ENCODE results near the gene PRR5L. TPM values are rescaled to one million over a fixed set of nuclear protein-coding genes. Genes with fewer than 3 reads are reported as not detected.

Gene PRR5L
- total and polyA plus RNA-seq, 3 experiments from 2014 or later: 28.4 to 43.0 (median 32.5) TPM

DNA sequence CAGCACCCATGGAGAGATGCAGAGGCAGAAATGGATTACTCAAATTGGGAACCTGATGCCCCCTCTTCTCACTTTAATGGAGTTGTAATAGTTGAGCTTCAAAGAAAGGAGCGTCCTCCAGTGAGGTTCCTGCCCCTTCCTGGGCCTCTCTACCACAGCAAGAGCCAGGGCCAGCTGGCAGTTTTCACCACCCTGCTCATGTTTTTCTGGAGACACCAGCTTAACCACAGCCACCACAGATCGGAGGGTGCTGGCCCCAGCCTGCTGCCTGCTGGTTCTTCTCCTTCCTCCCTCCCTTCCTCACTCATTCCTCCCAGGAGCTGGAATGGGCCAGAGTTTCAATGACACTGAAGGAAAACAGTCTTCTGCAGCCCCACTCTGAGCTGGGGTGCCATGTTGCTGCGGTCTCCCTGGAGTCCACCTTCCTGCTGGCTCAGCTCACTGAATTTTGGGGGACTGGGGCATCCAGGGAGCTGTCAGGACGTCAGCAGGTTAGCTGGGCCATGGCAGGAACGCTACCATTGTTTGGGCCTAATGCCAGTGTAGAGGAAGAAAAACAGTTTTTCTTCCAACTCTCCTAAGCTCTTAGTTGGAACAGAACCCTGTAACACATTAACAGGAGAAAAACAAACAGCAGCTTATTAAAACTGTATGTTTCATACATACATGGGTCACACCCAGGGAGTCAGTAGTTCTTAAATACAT lies 156.3 kb downstream of the PRR5L start:
- H3K4me1 Mint-ChIP-seq: peaks cover 59 to 65% (median 63%) of the 10 kb centered on the region in 3 donors
- Histone ChIP-seq H3K27me3 (ENCODE audit: insufficient read depth, low read length, poor library complexity, severe bottlenecking) (no peaks in the 10 kb centered on the region), H3K4me3 (ENCODE audit: low read length) (no peak overlapping the region), H3K9me3 (ENCODE audit: low read length) (no peaks in the 10 kb centered on the region), H3K36me3 (ENCODE audit: insufficient read depth, low read length) (peaks cover 6% of the 10 kb centered on the region), H3K27ac (ENCODE audit: low read depth, low read length) (no peak overlapping the region), H3K4me1 (ENCODE audit: insufficient read depth, low read length) (peaks cover 43% of the 10 kb centered on the region)
- POLR2A ChIA-PET: interaction anchor here (0.6 kb wide), 1 partner anchor 68 kb away, joined by 5 read pairs; no protein-coding TSS in a partner anchor
- peaks cover 21 to 89% (median 22%) of the 10 kb centered on the region in 3 donors for H3K36me3 Mint-ChIP-seq
- no peaks in the 10 kb centered on the region for H3K9me3 Mint-ChIP-seq
- peaks cover 0 to 1% of the 10 kb centered on the region in 2 donors for H3K27me3 Mint-ChIP-seq
- H3K27ac Mint-ChIP-seq: peak overlapping the region; percentile 2 to 94 (median 70)
- peak overlapping the region in 6 of 7 donors; percentile 49 to 67 (median 53) for H3K4me3 Mint-ChIP-seq
- CTCF ChIA-PET: interaction anchor here (0.8 to 1.7 kb wide), 9 partner anchors 12 to 100 kb away, joined by 3 to 8 read pairs (median 4); no protein-coding TSS in a partner anchor
- DNase-seq: peak in 1 of 5 donors; percentile 9

DNA sequence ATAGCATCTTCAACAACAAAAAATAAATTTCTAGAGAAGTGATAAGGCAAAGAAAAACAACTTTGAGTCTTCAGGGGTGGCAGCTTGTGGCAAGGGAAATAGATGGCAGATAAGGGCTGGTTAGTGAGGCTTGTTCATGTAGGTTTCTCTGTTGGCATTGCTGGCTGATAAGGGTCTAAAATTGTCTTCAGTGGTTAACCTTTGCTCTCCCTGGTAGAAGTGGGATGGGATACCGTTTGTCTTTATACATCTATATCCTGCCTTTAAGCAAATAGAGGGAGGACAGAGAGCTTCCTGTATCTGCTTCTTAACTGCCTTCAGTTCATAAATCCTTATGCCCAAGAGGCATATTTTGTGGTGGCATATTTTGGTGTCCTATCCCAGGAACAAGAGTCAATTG lies 156.9 kb downstream of the PRR5L start:
- H3K4me3 ChIP-seq (ENCODE audit: low read length): no peak overlapping the region
- peaks cover 6% of the 10 kb centered on the region for H3K36me3 ChIP-seq (ENCODE audit: insufficient read depth, low read length)
- Mint-ChIP-seq H3K9me3 (no peaks in the 10 kb centered on the region), H3K4me3 (peak overlapping the region in 6 of 7 donors; percentile 49 to 67 (median 53)), H3K27ac (peak overlapping the region; percentile 2 to 93 (median 70)), H3K36me3 (peaks cover 23 to 88% (median 23%) of the 10 kb centered on the region in 3 donors), H3K27me3 (peaks cover 0 to 1% of the 10 kb centered on the region in 2 donors), H3K4me1 (peaks cover 55 to 67% (median 58%) of the 10 kb centered on the region in 3 donors)
- CTCF ChIA-PET: interaction anchor here (0.8 to 1.7 kb wide), 9 partner anchors 12 to 100 kb away, joined by 3 to 8 read pairs (median 3); no protein-coding TSS in a partner anchor
- H3K4me1 ChIP-seq (ENCODE audit: insufficient read depth, low read length): peaks cover 43% of the 10 kb centered on the region
- H3K27me3 ChIP-seq (ENCODE audit: insufficient read depth, low read length, poor library complexity, severe bottlenecking): no peaks in the 10 kb centered on the region
- POLR2A ChIA-PET: interaction anchor here (0.6 kb wide), 1 partner anchor 69 kb away, joined by 5 read pairs; no protein-coding TSS in a partner anchor
- H3K9me3 ChIP-seq (ENCODE audit: low read length): no peaks in the 10 kb centered on the region
- H3K27ac ChIP-seq (ENCODE audit: low read depth, low read length): no peak overlapping the region
- DNase-seq: no peak

DNA sequence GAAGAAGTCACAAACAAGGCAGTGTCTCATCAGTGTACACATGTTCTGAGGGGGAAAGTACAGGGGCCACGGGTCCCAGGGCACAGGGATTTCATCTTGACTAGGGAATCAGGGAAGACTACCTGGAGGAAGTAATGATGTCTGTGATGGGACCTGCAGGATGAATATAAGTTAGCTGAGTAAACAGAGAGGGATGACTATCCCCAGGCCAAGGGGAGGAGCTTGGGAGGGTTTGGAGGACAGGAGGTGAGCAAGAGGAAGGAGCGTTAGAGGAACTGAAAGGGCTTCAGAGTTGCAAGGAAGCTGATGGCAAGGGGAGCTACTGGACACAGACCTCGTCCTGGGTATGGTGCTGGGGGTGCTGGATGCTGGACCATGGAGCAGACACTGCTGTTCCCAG lies 157.6 kb downstream of the PRR5L start:
- CTCF ChIA-PET: interaction anchor here (1.0 to 1.7 kb wide), 3 partner anchors 15 to 78 kb away, joined by 3 to 6 read pairs (median 4); no protein-coding TSS in a partner anchor
- peaks cover 43% of the 10 kb centered on the region for H3K4me1 ChIP-seq (ENCODE audit: insufficient read depth, low read length)
- POLR2A ChIA-PET: no interaction called here
- H3K27ac ChIP-seq (ENCODE audit: low read depth, low read length): no peak overlapping the region
- no peak for DNase-seq
- Mint-ChIP-seq H3K4me1 (peaks cover 53 to 67% (median 55%) of the 10 kb centered on the region in 3 donors), H3K4me3 (peak overlapping the region in 1 of 7 donors; percentile 52), H3K9me3 (no peaks in the 10 kb centered on the region), H3K36me3 (peaks cover 19 to 87% (median 22%) of the 10 kb centered on the region in 3 donors), H3K27ac (peak overlapping the region in 5 of 8 donors; percentile 6 to 93 (median 74)), H3K27me3 (peaks cover 0 to 1% of the 10 kb centered on the region in 2 donors)
- no peak overlapping the region for H3K4me3 ChIP-seq (ENCODE audit: low read length)
- no peaks in the 10 kb centered on the region for H3K27me3 ChIP-seq (ENCODE audit: insufficient read depth, low read length, poor library complexity, severe bottlenecking)
- H3K9me3 ChIP-seq (ENCODE audit: low read length): no peaks in the 10 kb centered on the region
- peaks cover 6% of the 10 kb centered on the region for H3K36me3 ChIP-seq (ENCODE audit: insufficient read depth, low read length)

GRCh38 chr11:36454551-36454940 lies 158.5 kb downstream of the PRR5L start:
- Mint-ChIP-seq H3K9me3 (no peaks in the 10 kb centered on the region), H3K4me1 (peaks cover 47 to 62% (median 50%) of the 10 kb centered on the region in 3 donors), H3K4me3 (no peak overlapping the region), H3K27me3 (peaks cover 0 to 1% of the 10 kb centered on the region in 2 donors), H3K36me3 (peaks cover 19 to 86% (median 22%) of the 10 kb centered on the region in 3 donors), H3K27ac (no peak overlapping the region)
- ChIA-PET POLR2A (no interaction called here), CTCF (no interaction called here)
- Histone ChIP-seq H3K36me3 (ENCODE audit: insufficient read depth, low read length) (peaks cover 6% of the 10 kb centered on the region), H3K27me3 (ENCODE audit: insufficient read depth, low read length, poor library complexity, severe bottlenecking) (no peaks in the 10 kb centered on the region), H3K27ac (ENCODE audit: low read depth, low read length) (no peak overlapping the region), H3K4me1 (ENCODE audit: insufficient read depth, low read length) (peaks cover 42% of the 10 kb centered on the region), H3K4me3 (ENCODE audit: low read length) (no peak overlapping the region), H3K9me3 (ENCODE audit: low read length) (no peaks in the 10 kb centered on the region)
- no peak for DNase-seq

- CTCF ChIA-PET: no interaction called here
- no peak overlapping the region for H3K4me3 ChIP-seq (ENCODE audit: low read length)
- H3K9me3 ChIP-seq (ENCODE audit: low read length): no peaks in the 10 kb centered on the region
- no peak overlapping the region for H3K27ac ChIP-seq (ENCODE audit: low read depth, low read length)
- peaks cover 41% of the 10 kb centered on the region for H3K4me1 ChIP-seq (ENCODE audit: insufficient read depth, low read length)
- peaks cover 6% of the 10 kb centered on the region for H3K36me3 ChIP-seq (ENCODE audit: insufficient read depth, low read length)
- Mint-ChIP-seq H3K4me3 (no peak overlapping the region), H3K27me3 (peaks cover 0 to 1% of the 10 kb centered on the region in 2 donors), H3K4me1 (peaks cover 42 to 59% (median 48%) of the 10 kb centered on the region in 3 donors), H3K27ac (peak overlapping the region in 1 of 8 donors; percentile 41), H3K9me3 (no peaks in the 10 kb centered on the region), H3K36me3 (peaks cover 15 to 83% (median 22%) of the 10 kb centered on the region in 3 donors)
- H3K27me3 ChIP-seq (ENCODE audit: insufficient read depth, low read length, poor library complexity, severe bottlenecking): no peaks in the 10 kb centered on the region
- no peak for DNase-seq
- POLR2A ChIA-PET: no interaction called here
These were observed 159.0 kb downstream of the PRR5L start for GRCh38 chr11:36454941-36455631.

- peaks cover 15 to 84% (median 21%) of the 10 kb centered on the region in 3 donors for H3K36me3 Mint-ChIP-seq
- no peak overlapping the region for H3K4me3 Mint-ChIP-seq
These were observed 159.6 kb downstream of the PRR5L start for GRCh38 chr11:36455658-36456111.

DNA sequence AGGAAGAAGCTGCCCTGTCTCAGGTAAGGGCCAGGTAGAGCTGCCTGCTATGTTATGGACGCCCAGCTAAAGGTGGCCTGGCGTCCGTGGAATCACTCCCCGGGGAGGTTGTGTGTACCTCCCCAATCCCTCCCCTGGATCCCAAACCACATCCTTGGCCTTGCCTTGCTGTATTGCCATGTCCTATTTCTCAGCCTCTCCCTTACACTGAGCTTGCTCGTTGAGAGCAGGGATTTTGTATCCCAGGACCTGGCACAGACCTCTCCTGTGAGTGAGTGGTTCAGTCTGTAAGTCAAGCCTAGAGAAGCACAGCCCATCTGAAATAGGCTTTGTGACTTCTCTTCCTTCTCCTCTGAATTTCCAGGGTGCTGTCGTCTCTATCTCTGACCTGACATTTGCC lies 160.1 kb downstream of the PRR5L start:
- Histone ChIP-seq H3K4me1 (ENCODE audit: insufficient read depth, low read length) (peaks cover 30% of the 10 kb centered on the region), H3K27me3 (ENCODE audit: insufficient read depth, low read length, poor library complexity, severe bottlenecking) (no peaks in the 10 kb centered on the region), H3K9me3 (ENCODE audit: low read length) (no peaks in the 10 kb centered on the region), H3K27ac (ENCODE audit: low read depth, low read length) (no peak overlapping the region), H3K36me3 (ENCODE audit: insufficient read depth, low read length) (peaks cover 6% of the 10 kb centered on the region), H3K4me3 (ENCODE audit: low read length) (no peak overlapping the region)
- H3K4me3 Mint-ChIP-seq: peak overlapping the region in 2 of 7 donors; percentile 19
- ChIA-PET POLR2A (no interaction called here), CTCF (no interaction called here)
- no peaks in the 10 kb centered on the region for H3K9me3 Mint-ChIP-seq
- H3K27ac Mint-ChIP-seq: peak overlapping the region in 3 of 8 donors; percentile 29 to 92 (median 54)
- peaks cover 39 to 59% (median 45%) of the 10 kb centered on the region in 3 donors for H3K4me1 Mint-ChIP-seq
- H3K36me3 Mint-ChIP-seq: peaks cover 11 to 84% (median 17%) of the 10 kb centered on the region in 3 donors
- peaks cover 0 to 1% of the 10 kb centered on the region in 2 donors for H3K27me3 Mint-ChIP-seq
- no peak for DNase-seq

More at GRCh38 chr11:36455658-36456111, 159.6 kb downstream of the PRR5L start:
- H3K36me3 ChIP-seq (ENCODE audit: insufficient read depth, low read length): peaks cover 6% of the 10 kb centered on the region
- ChIA-PET POLR2A (no interaction called here), CTCF (no interaction called here)
- Mint-ChIP-seq H3K4me1 (peaks cover 42 to 59% (median 48%) of the 10 kb centered on the region in 3 donors), H3K9me3 (no peaks in the 10 kb centered on the region), H3K27ac (peak overlapping the region in 2 of 8 donors; percentile 41 to 68), H3K27me3 (peaks cover 0 to 1% of the 10 kb centered on the region in 2 donors)
- no peaks in the 10 kb centered on the region for H3K9me3 ChIP-seq (ENCODE audit: low read length)
- no peak overlapping the region for H3K27ac ChIP-seq (ENCODE audit: low read depth, low read length)
- H3K4me1 ChIP-seq (ENCODE audit: insufficient read depth, low read length): peaks cover 35% of the 10 kb centered on the region
- DNase-seq: no peak
- no peak overlapping the region for H3K4me3 ChIP-seq (ENCODE audit: low read length)
- no peaks in the 10 kb centered on the region for H3K27me3 ChIP-seq (ENCODE audit: insufficient read depth, low read length, poor library complexity, severe bottlenecking)

Data from CD8-positive, alpha-beta memory T cell (primary cell).